HCT116 (cell line): ENCODE measurements around the gene SYNJ2. TPM values are rescaled to one million over a fixed set of nuclear protein-coding genes. Genes with fewer than 3 reads are reported as not detected.
A peak's percentile ranks its signal among the peaks of the same experiment; 100 is the strongest.

Experiments
- ATAC-seq: fragments of 200-7000 bp; cut with Tn5 transposase; 2 replicates; pipeline ENCODE4 v1.9.1; 2020; ENCODE audit warnings: mild to moderate bottlenecking, moderate library complexity
- BruUV-seq: library from RNA; stranded (reverse); fragments of 400-500 nt; replicated peaks from 2 replicates; lab custom pipeline; 2021; lab: Mats Ljungman, UMichigan
- CTCF ChIA-PET: fragments of 300-600 bp; sonication (Branson Sonifier 250); formaldehyde crosslinking; loops from one replicate; lab custom pipeline; 2021; ENCODE audit warnings: antibody characterized with exemption; lab: Charles Lee
- POLR2A ChIA-PET: fragments of 300-600, 350-600 bp; sonication (Branson Sonifier 250); formaldehyde crosslinking; loops from one replicate; lab custom pipeline; 2021; ENCODE audit warnings: antibody characterized with exemption; lab: Charles Lee
- RAD21 ChIA-PET, 2 experiments: fragments of 300-600 bp; sonication (Branson Sonifier 250); formaldehyde crosslinking; loops; one replicate each; lab custom pipeline; 2023; ENCODE audit warnings: low total read pairs in 2 of 2; ENCODE audit not compliant: uncharacterized antibody in 2 of 2, unreplicated experiment in 2 of 2, low non-redundant PET in 1 of 2; lab: Charles Lee
- DNase-seq: peaks from one replicate; pipeline ENCODE4 v3.0.0-alpha.2; 2010; ENCODE audit warnings: low read depth, low spot score
- H2AFZ ChIP-seq: fragments of 200-600 bp; shearing (Covaris generic), sonication (generic); 2 replicates; pipeline ENCODE4 v1.6.1; 2017; ENCODE audit warnings: low read depth, mixed run types, mixed read lengths, antibody characterized with exemption, low read length; ENCODE audit not compliant: poor library complexity, severe bottlenecking
- H3K27ac ChIP-seq: 2 replicates; pipeline ENCODE4 v1.5.1; 2012; ENCODE audit warnings: low read depth, low read length
- H3K27me3 ChIP-seq: fragments of 200-600 bp; sonication (generic); 2 replicates; pipeline ENCODE4 v1.6.1; 2016; ENCODE audit warnings: mixed run types, low read length, mixed read lengths; ENCODE audit not compliant: insufficient read depth
- H3K36me3 ChIP-seq, 2 experiments: fragments of 200-500 bp in 1 of 2; fragments of 200-600 bp in 1 of 2; sonication (Bioruptor generic) in 1 of 2; sonication (generic) in 1 of 2; 2 replicates each; pipeline versions ENCODE4 v1.5.1 to v1.6.1; 2014 to 2016; ENCODE audit warnings: low read length in 2 of 2, inconsistent platforms in 1 of 2, mixed read lengths in 1 of 2, mixed run types in 1 of 2; ENCODE audit not compliant: insufficient read depth in 2 of 2, control insufficient read depth in 1 of 2
- H3K4me1 ChIP-seq, 2 experiments: fragments of 200-600 bp in 1 of 2; sonication (generic) in 1 of 2; 2 replicates each; pipeline versions ENCODE4 v1.5.1 to v1.6.1; 2012 to 2017; ENCODE audit warnings: low read length in 2 of 2, inconsistent platforms in 1 of 2, mild to moderate bottlenecking in 1 of 2, mixed read lengths in 1 of 2, mixed run types in 1 of 2, moderate library complexity in 1 of 2; ENCODE audit not compliant: insufficient read depth in 2 of 2, control insufficient read depth in 1 of 2
- H3K4me2 ChIP-seq: fragments of 200-600 bp; sonication (generic); 2 replicates; pipeline ENCODE4 v1.6.1; 2017; ENCODE audit warnings: mixed run types, low read length, mixed read lengths
- H3K4me3 ChIP-seq, 2 experiments: fragments of 200-600 bp in 1 of 2; sonication (generic) in 1 of 2; replicated peaks in 1 of 2; 2 replicates each; pipeline ENCODE4 v1.5.1; 2011 to 2016; ENCODE audit warnings: low read length in 2 of 2, control low read depth in 1 of 2, low read depth in 1 of 2, mild to moderate bottlenecking in 1 of 2, mixed read lengths in 1 of 2, mixed run types in 1 of 2
- H3K79me2 ChIP-seq: fragments of 200-600 bp; sonication (generic); 2 replicates; pipeline ENCODE4 v1.6.1; 2017; ENCODE audit warnings: mild to moderate bottlenecking, mixed run types, low read length, moderate library complexity, mixed read lengths; ENCODE audit not compliant: insufficient read depth
- H3K9ac ChIP-seq: fragments of 200-600 bp; sonication (generic); 2 replicates; pipeline ENCODE4 v1.6.1; 2016; ENCODE audit warnings: low read length, mixed read lengths
- H3K9me2 ChIP-seq: fragments of 200-600 bp; sonication (generic), shearing (Covaris generic); 2 replicates; pipeline ENCODE4 v1.6.1; 2017; ENCODE audit warnings: mixed run types, mild to moderate bottlenecking, moderate library complexity; ENCODE audit not compliant: insufficient read depth
- H3K9me3 ChIP-seq, 2 experiments: fragments of 200-500 bp in 1 of 2; fragments of 200-600 bp in 1 of 2; sonication (Bioruptor generic) in 1 of 2; sonication (generic) in 1 of 2; 2 replicates each; pipeline ENCODE4 v1.6.1; 2014 to 2017; ENCODE audit warnings: low read length in 2 of 2, mixed read lengths in 2 of 2, inconsistent platforms in 1 of 2, low read depth in 1 of 2, mild to moderate bottlenecking in 1 of 2, mixed run types in 1 of 2, moderate library complexity in 1 of 2; ENCODE audit not compliant: control insufficient read depth in 1 of 2, insufficient read depth in 1 of 2
- H4K20me1 ChIP-seq: fragments of 200-600 bp; sonication (generic), shearing (Covaris generic); 2 replicates; pipeline ENCODE4 v1.6.1; 2017; ENCODE audit warnings: mixed run types, mild to moderate bottlenecking, moderate library complexity; ENCODE audit not compliant: insufficient read depth
- EGR1 ChIP-seq: IDR thresholded peaks from 2 replicates; pipeline ENCODE4 v1.6.1; 2012; ENCODE audit warnings: low read depth
- FOSL1 ChIP-seq: IDR thresholded peaks from 2 replicates; pipeline ENCODE4 v1.6.1; 2012; ENCODE audit warnings: low read depth
- POLR2A ChIP-seq: IDR thresholded peaks from 2 replicates; pipeline ENCODE4 v1.7.0; 2011; ENCODE audit warnings: borderline replicate concordance; ENCODE audit not compliant: insufficient read depth, insufficient read length; ENCODE audit errors: extremely low read depth
- RAD21 ChIP-seq: IDR thresholded peaks from 2 replicates; pipeline ENCODE4 v1.6.1; 2012; ENCODE audit warnings: low read depth, mild to moderate bottlenecking
- SP1 ChIP-seq: IDR thresholded peaks from 2 replicates; pipeline ENCODE4 v1.6.1; 2012; ENCODE audit warnings: low read depth
- SRF ChIP-seq: IDR thresholded peaks from 2 replicates; pipeline ENCODE4 v1.6.1; 2012; ENCODE audit warnings: low read depth
- TCF7L2 ChIP-seq: IDR thresholded peaks from 2 replicates; pipeline ENCODE4 v1.7.0; 2011; ENCODE audit warnings: borderline replicate concordance, inconsistent platforms; ENCODE audit not compliant: insufficient read depth, insufficient read length; ENCODE audit errors: extremely low read depth
- ZNF274 ChIP-seq: fragments of 200-500 bp; sonication (Bioruptor generic); IDR thresholded peaks from 2 replicates; pipeline ENCODE4 v1.6.1; 2014; ENCODE audit warnings: mild to moderate bottlenecking, low read depth, low read length, inconsistent platforms
- intact Hi-C: fragments of 100-400 bp; cut with micrococcal nuclease; formaldehyde crosslinking; loops from 2 replicates; pipeline ENCODE4 v1.10.0; 2022
- total RNA-seq: library from RNA; stranded (reverse); gene quantifications from one replicate; pipeline ENCODE4 v1.2.1, GENCODE V29; 2021; ENCODE audit not compliant: unreplicated experiment
- TF ChIP-seq, protein P1 (sequence below), 3 experiments: fragments of 200-600 bp in 1 of 3; sonication (generic) in 1 of 3; IDR thresholded peaks in 2 of 3; conservative IDR thresholded peaks in 1 of 3; 2 replicates each; pipeline ENCODE4 v1.5.1; 2012 to 2017; ENCODE audit warnings: low read depth in 2 of 3, low read length in 2 of 3, antibody characterized with exemption in 1 of 3, borderline replicate concordance in 1 of 3, control low read depth in 1 of 3, mild to moderate bottlenecking in 1 of 3, mixed read lengths in 1 of 3, mixed run types in 1 of 3, moderate library complexity in 1 of 3; ENCODE audit not compliant: insufficient read depth in 1 of 3
- TF ChIP-seq, protein P2 (sequence below): IDR thresholded peaks from 2 replicates; pipeline ENCODE4 v1.6.1; 2012
- TF ChIP-seq, protein P3 (sequence below): IDR thresholded peaks from 2 replicates; pipeline ENCODE4 v1.6.1; 2012

SYNJ2 gene
- total RNA-seq, 1 experiment from 2014 or later: 23.9 TPM

DNA sequence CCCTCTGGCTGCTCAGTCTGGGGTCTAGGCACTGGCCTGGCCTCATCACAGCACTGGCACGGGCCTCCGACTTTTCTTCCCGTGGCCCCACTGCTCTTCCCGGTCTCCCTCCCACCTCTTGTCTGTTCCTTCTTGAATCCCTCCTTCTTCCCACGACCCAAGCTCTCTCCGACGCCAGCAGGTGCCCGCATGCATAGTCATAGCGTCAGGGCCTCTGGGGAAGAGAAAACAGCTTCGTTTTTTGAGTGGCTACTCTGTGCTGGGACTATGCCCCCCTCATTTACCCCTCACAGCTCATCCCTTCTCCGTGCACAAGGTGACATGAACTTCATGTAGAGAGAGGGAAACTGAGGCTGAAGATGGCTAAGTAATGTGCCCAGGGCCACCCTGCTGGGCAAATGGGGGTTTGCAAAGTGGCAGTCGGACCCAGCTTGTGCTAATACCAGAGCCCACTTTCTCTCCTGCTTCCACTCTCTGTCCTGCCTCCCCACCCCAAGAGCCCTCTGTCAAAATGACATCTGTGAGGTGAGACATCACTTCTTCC is 59.2 kb downstream of the SYNJ2 start:
- ChIA-PET POLR2A (no interaction called here), CTCF (interaction anchor here (2.7 kb wide), 1 partner anchor 15 kb away, joined by 13 read pairs; no protein-coding TSS in a partner anchor), RAD21 (no interaction called here)
- peak overlapping the region; percentile 80 for H3K4me2 ChIP-seq
- no peak for TF ChIP-seq SRF
- TF ChIP-seq, protein P1, sequence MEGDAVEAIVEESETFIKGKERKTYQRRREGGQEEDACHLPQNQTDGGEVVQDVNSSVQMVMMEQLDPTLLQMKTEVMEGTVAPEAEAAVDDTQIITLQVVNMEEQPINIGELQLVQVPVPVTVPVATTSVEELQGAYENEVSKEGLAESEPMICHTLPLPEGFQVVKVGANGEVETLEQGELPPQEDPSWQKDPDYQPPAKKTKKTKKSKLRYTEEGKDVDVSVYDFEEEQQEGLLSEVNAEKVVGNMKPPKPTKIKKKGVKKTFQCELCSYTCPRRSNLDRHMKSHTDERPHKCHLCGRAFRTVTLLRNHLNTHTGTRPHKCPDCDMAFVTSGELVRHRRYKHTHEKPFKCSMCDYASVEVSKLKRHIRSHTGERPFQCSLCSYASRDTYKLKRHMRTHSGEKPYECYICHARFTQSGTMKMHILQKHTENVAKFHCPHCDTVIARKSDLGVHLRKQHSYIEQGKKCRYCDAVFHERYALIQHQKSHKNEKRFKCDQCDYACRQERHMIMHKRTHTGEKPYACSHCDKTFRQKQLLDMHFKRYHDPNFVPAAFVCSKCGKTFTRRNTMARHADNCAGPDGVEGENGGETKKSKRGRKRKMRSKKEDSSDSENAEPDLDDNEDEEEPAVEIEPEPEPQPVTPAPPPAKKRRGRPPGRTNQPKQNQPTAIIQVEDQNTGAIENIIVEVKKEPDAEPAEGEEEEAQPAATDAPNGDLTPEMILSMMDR (IDR thresholded peaks at IDR 0.05 in 2 of 3, conservative IDR thresholded peaks at IDR 0.05 in 1 of 3; ENCODE audit: borderline replicate concordance in 1 of 3, insufficient read depth in 1 of 3, low read depth in 2 of 3, low read length in 2 of 3): 0 out of 6 replicates have a peak, but pooled peaks of 1 of the 3 experiments have one; percentile 8
- peak overlapping the region; percentile 41 for H3K9ac ChIP-seq
- H3K9me3 ChIP-seq: no peaks in the 10 kb centered on the region
- DNase-seq: no peak
- H3K9me2 ChIP-seq: no peaks in the 10 kb centered on the region
- no peaks in the 10 kb centered on the region; the same call in 1 of the 2 replicates for H3K79me2 ChIP-seq
- BruUV-seq: no TSS peak
- intact Hi-C loops: no loop called here
- H4K20me1 ChIP-seq: no peaks in the 10 kb centered on the region
- peaks cover 67 to 80% of the 10 kb centered on the region in 2 experiments for H3K4me1 ChIP-seq
- H3K27ac ChIP-seq: peak overlapping the region; percentile 87
- no peaks in the 10 kb centered on the region for H3K36me3 ChIP-seq
- no peaks in the 10 kb centered on the region for H3K27me3 ChIP-seq
- peak overlapping the region; percentile 15 to 27 for H3K4me3 ChIP-seq
- ATAC-seq: peak; percentile 26
- no peak overlapping the region for H2AFZ ChIP-seq

DNA sequence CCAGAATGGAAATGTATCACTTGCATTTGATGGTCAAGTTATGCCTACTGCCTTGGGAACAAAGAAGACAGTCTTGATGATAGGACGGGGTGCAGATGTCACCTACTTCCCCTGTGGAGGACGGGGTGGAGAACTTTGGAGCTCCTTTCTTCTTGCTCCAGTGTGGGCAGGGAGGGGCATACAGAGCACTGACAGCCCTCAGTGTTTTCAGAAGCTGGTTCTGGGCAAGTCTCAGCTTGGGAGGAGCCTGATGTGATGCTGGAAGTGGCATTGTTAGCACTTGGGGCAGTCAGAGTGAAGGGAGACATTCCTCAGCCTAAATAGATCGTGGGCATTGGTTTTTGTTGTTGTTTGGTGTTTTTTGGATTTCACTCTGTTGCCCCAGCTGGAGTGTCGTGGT is 59.7 kb downstream of the SYNJ2 start:
- H3K4me1 ChIP-seq: peaks cover 70 to 85% of the 10 kb centered on the region in 2 experiments
- H3K4me3 ChIP-seq: no peak overlapping the region
- peak overlapping the region; percentile 41 for H3K9ac ChIP-seq
- no peaks in the 10 kb centered on the region for H3K27me3 ChIP-seq
- no peaks in the 10 kb centered on the region for H4K20me1 ChIP-seq
- H3K79me2 ChIP-seq: no peaks in the 10 kb centered on the region; the same call in 1 of the 2 replicates
- DNase-seq (no peak), ATAC-seq (no peak)
- CTCF ChIA-PET: interaction anchor here (1.6 to 2.7 kb wide), 2 partner anchors 15 to 31 kb away, joined by 4 to 13 read pairs; no protein-coding TSS in a partner anchor
- H3K27ac ChIP-seq: peak overlapping the region; percentile 87
- RAD21 ChIA-PET: no interaction called here
- H2AFZ ChIP-seq: no peak overlapping the region
- no peaks in the 10 kb centered on the region for H3K36me3 ChIP-seq
- H3K4me2 ChIP-seq: peak overlapping the region; percentile 80
- TF ChIP-seq, protein P2, sequence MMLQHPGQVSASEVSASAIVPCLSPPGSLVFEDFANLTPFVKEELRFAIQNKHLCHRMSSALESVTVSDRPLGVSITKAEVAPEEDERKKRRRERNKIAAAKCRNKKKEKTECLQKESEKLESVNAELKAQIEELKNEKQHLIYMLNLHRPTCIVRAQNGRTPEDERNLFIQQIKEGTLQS: no peak
- TF ChIP-seq SP1 (no peak), TCF7L2 (no peak), EGR1 (no peak), RAD21 (no peak), POLR2A (no peak), ZNF274 (no peak), FOSL1 (no peak)
- TF ChIP-seq, protein P3, sequence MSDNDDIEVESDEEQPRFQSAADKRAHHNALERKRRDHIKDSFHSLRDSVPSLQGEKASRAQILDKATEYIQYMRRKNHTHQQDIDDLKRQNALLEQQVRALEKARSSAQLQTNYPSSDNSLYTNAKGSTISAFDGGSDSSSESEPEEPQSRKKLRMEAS: no peak
- POLR2A ChIA-PET: interaction anchor here (1.3 kb wide), 1 partner anchor 14 kb away, joined by 4 read pairs; no protein-coding TSS in a partner anchor
- no peaks in the 10 kb centered on the region for H3K9me3 ChIP-seq
- intact Hi-C loops: no loop called here
- no TSS peak for BruUV-seq
- no peaks in the 10 kb centered on the region for H3K9me2 ChIP-seq
